ENCODE data around the gene SORCS1.
"Not testable (repeated sequence)": the region's sequence is repeated elsewhere in the genome, so short reads cannot be mapped to it uniquely, and the experiment has no call there.

SORCS1 gene

GRCh38 chr10:106942035-106942662 lies 222.4 kb downstream of the SORCS1 start:
- no peak for DNase-seq (ENCODE audit: low read depth)

- DNase-seq (ENCODE audit: low read depth): no peak
These were observed 223.0 kb downstream of the SORCS1 start for GRCh38 chr10:106941297-106942034.

DNA sequence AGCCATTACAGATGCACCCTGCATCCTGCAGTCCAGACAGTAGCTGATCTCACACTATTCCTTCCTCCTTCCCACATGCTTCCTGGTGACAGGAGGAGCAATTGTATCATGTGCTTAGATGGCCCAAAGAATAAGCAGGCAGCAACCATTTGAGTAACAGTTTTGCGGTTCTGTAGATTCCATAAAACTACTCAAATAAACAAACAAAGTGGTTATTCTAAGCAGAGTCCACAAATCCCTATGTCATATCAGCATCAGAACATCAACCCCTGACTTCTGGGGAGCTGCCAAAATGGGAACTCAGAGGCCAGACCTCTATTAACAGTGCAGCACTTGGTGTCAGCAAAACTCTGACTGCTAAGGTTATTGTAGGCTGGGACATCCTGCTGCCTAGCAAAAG lies 226.0 kb downstream of the SORCS1 start:
- DNase-seq (ENCODE audit: low read depth): no peak

DNA sequence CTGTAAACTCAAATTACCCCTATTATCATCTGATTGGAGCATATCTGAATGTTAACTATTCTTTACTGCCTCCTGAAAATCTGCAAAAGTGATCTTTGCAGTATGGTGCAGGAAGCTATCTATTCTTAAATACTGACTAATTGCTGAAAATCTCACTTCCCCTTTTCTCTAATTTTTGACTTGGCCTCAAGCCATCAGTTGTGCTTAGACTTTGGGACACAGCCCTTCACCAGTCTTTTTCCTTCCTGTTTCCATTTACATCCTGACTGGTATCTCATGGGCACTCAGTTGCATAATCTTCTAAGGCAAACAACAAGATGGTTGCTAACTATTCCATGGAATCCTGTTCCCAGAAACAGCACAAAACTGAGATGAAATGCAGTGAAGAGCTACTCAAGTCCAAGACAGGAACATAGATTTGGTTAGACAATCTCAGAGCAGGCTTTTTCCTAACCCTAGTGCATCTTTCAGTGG lies 228.5 kb downstream of the SORCS1 start:
- no peak for DNase-seq (ENCODE audit: low read depth)

GRCh38 chr10:106931853-106932249 lies 232.7 kb downstream of the SORCS1 start:
- DNase-seq (ENCODE audit: low read depth): no peak

DNA sequence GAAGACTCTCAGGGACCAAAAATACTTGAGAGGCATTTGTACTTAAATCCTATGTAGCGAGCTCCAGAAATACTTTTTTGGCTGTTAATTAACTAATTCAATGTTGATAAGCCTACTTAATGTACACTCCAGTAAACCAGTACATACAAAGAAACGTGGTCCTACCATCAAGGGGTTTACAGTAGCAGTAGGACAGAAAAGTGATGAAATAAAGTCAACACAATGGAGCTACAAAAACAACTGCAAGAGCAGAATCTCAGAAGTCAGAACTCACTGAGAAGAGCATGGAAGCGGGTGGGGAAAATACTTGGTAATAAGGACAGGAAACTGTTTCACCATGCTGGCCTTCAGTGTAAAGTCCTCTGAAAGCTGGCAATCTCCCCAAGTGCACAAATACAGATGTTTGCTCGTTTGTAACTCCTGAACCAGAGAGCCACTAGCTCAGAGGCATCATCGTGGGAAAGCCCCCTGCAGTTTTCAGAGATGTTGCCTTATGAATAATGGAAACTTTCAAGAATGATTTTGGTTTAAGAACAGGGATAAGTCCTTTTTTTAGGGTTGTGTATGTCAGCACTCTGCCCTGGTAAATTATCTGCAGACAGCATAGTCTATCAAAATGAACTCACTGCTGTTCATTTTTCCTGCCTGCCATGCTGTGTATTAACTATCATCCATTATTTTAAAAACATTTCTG lies 233.2 kb downstream of the SORCS1 start:
- no peak for DNase-seq (ENCODE audit: low read depth)

- DNase-seq (ENCODE audit: low read depth): no peak
These were observed 233.8 kb downstream of the SORCS1 start for GRCh38 chr10:106930751-106931150.

- no peak for DNase-seq (ENCODE audit: low read depth)
These were observed 235.1 kb downstream of the SORCS1 start for GRCh38 chr10:106929291-106929895.

DNA sequence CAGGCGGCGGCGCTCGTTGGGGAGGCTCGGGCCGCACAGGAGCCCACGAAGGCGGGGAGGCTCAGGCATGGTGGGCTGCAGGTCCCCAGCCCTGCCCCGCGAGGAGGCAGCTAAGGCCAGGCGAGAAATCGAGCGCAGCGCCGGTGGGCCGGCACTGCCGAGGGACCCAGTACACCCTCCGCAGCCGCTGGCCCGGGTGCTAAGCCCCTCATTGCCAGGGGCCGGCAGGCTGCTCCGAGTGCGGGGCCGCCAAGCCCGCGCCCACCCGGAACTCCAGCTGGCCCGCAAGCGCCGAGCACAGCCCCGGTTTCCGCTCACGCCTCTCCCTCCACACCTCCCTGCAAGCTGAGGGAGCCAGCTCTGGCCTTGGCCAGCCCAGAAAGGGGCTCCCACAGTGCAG lies 236.4 kb downstream of the SORCS1 start:
- not testable (repeated sequence) for DNase-seq (ENCODE audit: low read depth)

DNA sequence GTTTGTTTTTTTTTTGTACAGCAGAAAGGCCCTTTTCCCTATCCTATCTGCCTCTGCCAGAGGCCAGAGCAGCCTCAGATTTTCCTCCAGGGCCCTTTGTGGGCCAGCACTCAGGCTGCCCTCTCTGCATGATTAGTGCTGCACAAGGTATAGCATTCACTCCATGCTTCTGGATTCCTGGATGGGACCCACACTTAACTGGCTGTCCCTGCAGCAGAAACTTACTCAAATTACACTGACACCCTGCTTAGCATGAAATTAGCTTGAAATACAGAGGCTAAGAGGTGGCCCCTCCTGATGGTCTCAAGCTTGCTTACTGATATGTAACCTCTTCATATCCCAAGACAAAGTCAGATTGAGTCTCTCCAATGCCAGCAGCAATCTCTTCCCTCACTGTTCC lies 239.3 kb downstream of the SORCS1 start:
- DNase-seq (ENCODE audit: low read depth): no peak

DNA sequence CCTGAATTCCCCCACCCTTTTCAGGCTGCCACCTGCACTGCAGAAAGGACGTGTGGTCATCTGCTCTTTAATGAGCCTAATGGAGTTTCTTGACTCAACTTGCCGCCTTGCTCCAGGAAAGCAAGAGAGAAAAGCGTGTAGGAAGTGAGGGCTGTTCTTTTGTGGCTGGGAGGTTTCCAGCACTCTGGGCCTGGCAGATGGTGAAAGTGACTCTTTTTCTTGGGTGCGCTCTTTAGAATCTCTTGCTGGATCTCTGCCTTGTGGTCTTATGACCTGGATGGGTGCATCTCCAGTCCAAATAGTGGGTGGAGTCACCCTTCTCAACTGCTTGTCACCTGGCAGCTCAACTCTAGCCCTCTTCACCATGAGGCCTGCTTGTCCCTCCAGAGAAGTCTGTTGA lies 244.0 kb downstream of the SORCS1 start:
- no peak for DNase-seq (ENCODE audit: low read depth)

DNA sequence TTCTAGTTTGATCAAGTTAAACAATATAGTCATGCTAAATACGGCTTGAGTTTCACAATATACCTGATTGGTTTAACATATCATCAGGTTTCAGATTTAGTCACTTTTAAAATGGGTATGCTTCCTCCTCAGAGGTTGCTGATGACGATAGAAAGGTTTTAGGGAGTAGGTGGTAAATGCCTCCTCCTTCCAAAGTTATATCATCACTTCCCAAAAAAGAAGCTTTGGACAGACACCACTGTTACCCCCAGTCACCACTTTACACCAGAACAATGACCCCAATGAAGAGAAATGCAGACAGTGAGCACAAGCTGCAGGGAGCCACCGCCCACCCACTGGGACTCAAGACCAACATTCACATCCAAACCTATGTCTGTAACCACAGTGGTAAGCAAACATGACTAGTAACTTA lies 244.6 kb downstream of the SORCS1 start:
- DNase-seq (ENCODE audit: low read depth): no peak

- no peak for DNase-seq (ENCODE audit: low read depth)
These were observed 247.0 kb downstream of the SORCS1 start for GRCh38 chr10:106917452-106918055.

- DNase-seq (ENCODE audit: low read depth): no peak
These were observed 250.5 kb downstream of the SORCS1 start for GRCh38 chr10:106914016-106914415.

DNA sequence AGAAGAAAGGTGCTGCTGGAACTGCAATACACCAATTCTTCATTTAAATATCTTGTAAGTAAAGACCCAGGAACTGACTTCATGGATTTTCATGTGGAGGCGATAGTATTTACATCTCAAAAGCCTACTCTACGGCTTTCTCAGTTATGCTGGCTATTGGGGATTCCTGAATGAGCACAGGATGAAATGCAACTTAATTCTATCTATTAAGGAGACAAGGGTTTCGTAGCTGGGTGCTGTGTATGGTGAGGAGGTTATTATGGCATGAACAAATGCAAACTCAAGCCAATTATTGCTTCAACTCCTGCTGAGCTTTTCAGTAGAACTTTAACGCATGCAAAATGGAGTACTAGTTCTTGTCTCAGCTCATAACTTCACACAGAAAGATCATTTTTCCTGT lies 251.2 kb downstream of the SORCS1 start:
- DNase-seq (ENCODE audit: low read depth): no peak

DNA sequence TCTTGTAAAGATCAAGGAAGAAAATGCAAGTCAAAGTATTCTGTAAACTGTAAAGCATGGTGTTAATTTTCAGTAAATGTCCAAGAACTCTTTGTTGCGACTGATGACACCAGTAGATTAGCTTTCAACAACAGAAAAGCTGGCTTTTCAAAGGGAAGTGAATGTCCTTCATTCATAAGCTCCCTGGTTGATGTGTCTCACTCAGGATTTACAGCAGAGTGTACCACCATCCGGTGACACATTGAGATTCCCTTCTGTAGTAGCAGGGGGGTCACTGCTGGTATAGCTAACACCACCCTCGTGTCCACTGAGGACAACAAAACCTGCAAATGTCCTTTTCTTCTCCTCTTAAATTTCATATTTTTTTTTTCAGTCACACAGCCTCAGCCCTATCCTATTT lies 253.4 kb downstream of the SORCS1 start:
- no peak for DNase-seq (ENCODE audit: low read depth)

GRCh38 chr10:106910666-106911065 lies 253.8 kb downstream of the SORCS1 start:
- no peak for DNase-seq (ENCODE audit: low read depth)

GRCh38 chr10:106908225-106908624 lies 256.3 kb downstream of the SORCS1 start:
- no peak for DNase-seq (ENCODE audit: low read depth)

GRCh38 chr10:106904209-106904608 lies 260.3 kb downstream of the SORCS1 start:
- DNase-seq (ENCODE audit: low read depth): no peak

GRCh38 chr10:106903180-106903579 lies 261.3 kb downstream of the SORCS1 start:
- DNase-seq (ENCODE audit: low read depth): no peak

DNA sequence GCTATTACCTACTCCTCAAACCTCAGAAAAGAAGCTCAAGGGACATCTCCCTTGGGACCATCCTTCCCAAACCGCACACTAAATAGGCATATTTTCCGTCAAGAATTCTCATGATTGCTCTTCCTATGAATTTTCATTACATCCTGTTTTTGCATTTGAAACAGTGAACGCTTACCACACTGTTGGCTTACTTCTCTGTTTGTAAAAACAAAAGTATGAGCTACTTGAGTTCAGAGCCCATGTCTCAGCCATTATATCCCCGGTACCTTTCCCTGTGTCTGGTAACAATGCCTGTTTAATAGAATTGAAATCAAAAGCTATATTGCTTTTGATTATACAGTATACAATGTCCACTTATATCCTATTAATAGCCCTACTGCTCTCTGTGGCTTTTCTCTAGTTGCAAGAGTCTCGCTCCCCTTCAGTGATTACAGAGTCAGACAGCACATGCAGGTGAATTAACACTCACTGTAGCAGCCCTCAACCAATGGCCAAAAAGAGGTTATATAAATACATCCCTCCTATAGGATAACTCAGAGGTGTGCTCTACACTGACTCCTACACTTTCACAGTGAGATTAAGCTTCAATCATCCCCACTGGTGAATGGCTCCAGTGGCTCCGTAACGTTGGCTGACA lies 264.4 kb downstream of the SORCS1 start:
- no peak for DNase-seq (ENCODE audit: low read depth)

DNA sequence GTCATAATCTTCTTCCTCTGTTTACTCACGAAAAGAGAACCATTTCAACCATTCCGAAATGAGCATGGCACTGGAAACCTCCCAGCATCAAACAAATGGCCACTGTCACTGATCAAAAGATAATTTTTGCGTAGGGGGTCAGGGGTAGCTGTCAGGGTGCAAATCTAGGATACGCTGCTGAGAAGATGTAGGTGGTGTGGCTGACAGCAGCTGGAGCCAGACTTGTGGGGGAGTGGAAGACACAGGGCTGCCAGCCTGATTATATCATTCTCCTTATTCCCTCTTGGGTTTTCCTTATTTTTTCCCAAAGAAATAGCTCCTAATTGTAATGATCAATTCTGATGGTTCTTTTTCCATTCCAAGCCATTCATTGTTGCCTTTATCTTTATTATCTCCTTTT lies 266.1 kb downstream of the SORCS1 start:
- DNase-seq (ENCODE audit: low read depth): no peak
